BLaER1 treated with 17β-estradiol and CSF1 and Interleukin-3, amounts not matched to agents 10 nM and 100 nM (cell line): ENCODE results near the gene IRF2BPL.

Experiments used
- H3K27ac ChIP-seq, 11 experiments: shearing (Covaris generic); formaldehyde crosslinking; 2 replicates each; pipeline ENCODE4 v1.8.1; 2022
- H3K27me3 ChIP-seq, 11 experiments: shearing (Covaris generic); formaldehyde crosslinking; 2 replicates each; pipeline ENCODE4 v1.8.1; 2022
- H3K36me3 ChIP-seq, 11 experiments: shearing (Covaris generic); formaldehyde crosslinking; 2 replicates each; pipeline ENCODE4 v1.8.1; 2022
- H3K4me1 ChIP-seq, 10 experiments: shearing (Covaris generic); formaldehyde crosslinking; 2 replicates each; pipeline ENCODE4 v1.8.1; 2022
- H3K4me2 ChIP-seq, 11 experiments: shearing (Covaris generic); formaldehyde crosslinking; 2 replicates each; pipeline ENCODE4 v1.8.1; 2022
- H3K4me3 ChIP-seq, 10 experiments: shearing (Covaris generic); formaldehyde crosslinking; 2 replicates each; pipeline ENCODE4 v1.8.1; 2022
- H3K9ac ChIP-seq, 11 experiments: shearing (Covaris generic); formaldehyde crosslinking; 2 replicates each; pipeline ENCODE4 v1.8.1; 2022
- H3K9me3 ChIP-seq, 11 experiments: shearing (Covaris generic); formaldehyde crosslinking; replicated peaks in 1 of 11; 2 replicates each; pipeline ENCODE4 v1.8.1; 2022
- H4K20me1 ChIP-seq, 11 experiments: shearing (Covaris generic); formaldehyde crosslinking; 2 replicates each; pipeline ENCODE4 v1.8.1; 2022
- Cebpa-rat ChIP-seq, 11 experiments: shearing (Covaris generic); IDR thresholded peaks; 2 replicates each; pipeline ENCODE4 v1.8.1; 2022

Gene IRF2BPL

GRCh38 chr14:77028384-77029231, at the start of gene IRF2BPL:
Gene IRF2BPL, minus strand, starts transcription at chr14:77028708. Its CDS starts 916 bp downstream, at chr14:77027792.
- H3K36me3 ChIP-seq: peaks cover 0 to 38% (median 14%) of the 10 kb centered on the region in 11 experiments; a peak in 19 of 22 replicates
- H3K4me1 ChIP-seq: peaks cover 52 to 82% (median 76%) of the 10 kb centered on the region in 10 experiments
- no peak for TF ChIP-seq Cebpa-rat (IDR thresholded peaks at IDR 0.05)
- H3K27ac ChIP-seq: peak within 1 kb of the TSS; percentile 89 to 100 (median 98)
- H3K4me3 ChIP-seq: peak within 1 kb of the TSS; percentile 62 to 95 (median 82)
- H3K27me3 ChIP-seq: no peaks in the 10 kb centered on the region; a peak in 1 of 22 replicates
- no peaks in the 10 kb centered on the region for H3K9me3 ChIP-seq
- peak within 1 kb of the TSS; percentile 85 to 100 (median 96) for H3K4me2 ChIP-seq
- peak within 1 kb of the TSS; percentile 87 to 100 (median 98) for H3K9ac ChIP-seq
- peaks cover 18 to 40% (median 33%) of the 10 kb centered on the region in 11 experiments; a peak in 21 of 22 replicates for H4K20me1 ChIP-seq

- Histone ChIP-seq H3K4me2 (peak overlapping the region; percentile 53 to 85 (median 68)), H3K27me3 (no peaks in the 10 kb centered on the region), H3K4me3 (0 out of 20 replicates have a peak overlapping the region, but pooled peaks of 1 of the 10 experiments have one; percentile 2), H3K27ac (peak overlapping the region; percentile 41 to 79 (median 55); a peak in 17 of 22 replicates), H3K9ac (peak overlapping the region in 5 of 11 experiments; percentile 6 to 80 (median 41); a peak in 6 of 22 replicates), H3K9me3 (peaks cover 0 to 17% (median 12%) of the 10 kb centered on the region in 11 experiments; a peak in 18 of 22 replicates), H3K36me3 (peaks cover 0 to 4% (median 0%) of the 10 kb centered on the region in 11 experiments; a peak in 1 of 22 replicates), H3K4me1 (peaks cover 46 to 66% (median 57%) of the 10 kb centered on the region in 10 experiments), H4K20me1 (no peaks in the 10 kb centered on the region)
- no peak for TF ChIP-seq Cebpa-rat (IDR thresholded peaks at IDR 0.05)
Observed at GRCh38 chr14:77077040-77077439, 48.5 kb upstream of the IRF2BPL start.

GRCh38 chr14:77076113-77076631, 47.7 kb upstream of the IRF2BPL start:
- Histone ChIP-seq H3K36me3 (peaks cover 0 to 4% (median 0%) of the 10 kb centered on the region in 11 experiments; a peak in 1 of 22 replicates), H3K27ac (peak overlapping the region in 10 of 11 experiments; percentile 36 to 79 (median 55); a peak in 16 of 22 replicates), H3K4me2 (peak overlapping the region; percentile 53 to 85 (median 68)), H3K4me3 (no peak overlapping the region; a peak in 1 of 20 replicates), H3K27me3 (no peaks in the 10 kb centered on the region), H3K9me3 (peaks cover 0 to 17% (median 12%) of the 10 kb centered on the region in 11 experiments; a peak in 18 of 22 replicates), H3K9ac (peak overlapping the region in 6 of 11 experiments; percentile 6 to 80 (median 44); a peak in 6 of 22 replicates), H4K20me1 (no peaks in the 10 kb centered on the region), H3K4me1 (peaks cover 38 to 64% (median 52%) of the 10 kb centered on the region in 10 experiments)
- TF ChIP-seq Cebpa-rat (IDR thresholded peaks at IDR 0.05): no peak

- Histone ChIP-seq H3K27ac (peak overlapping the region in 1 of 11 experiments; percentile 75; a peak in 2 of 22 replicates), H3K9me3 (peaks cover 0 to 10% (median 4%) of the 10 kb centered on the region in 11 experiments; a peak in 17 of 22 replicates), H3K36me3 (no peaks in the 10 kb centered on the region), H3K4me3 (no peak overlapping the region), H3K9ac (no peak overlapping the region), H3K27me3 (no peaks in the 10 kb centered on the region), H4K20me1 (no peaks in the 10 kb centered on the region), H3K4me2 (peak overlapping the region in 2 of 11 experiments; percentile 63 to 85; a peak in 3 of 22 replicates), H3K4me1 (peaks cover 34 to 59% (median 44%) of the 10 kb centered on the region in 10 experiments)
- no peak for TF ChIP-seq Cebpa-rat (IDR thresholded peaks at IDR 0.05)
Observed at GRCh38 chr14:77074969-77075368, 46.5 kb upstream of the IRF2BPL start.

- H3K4me2 ChIP-seq: peak overlapping the region in 4 of 11 experiments; percentile 7 to 33 (median 22); a peak in 6 of 22 replicates
- H3K36me3 ChIP-seq: no peaks in the 10 kb centered on the region
- no peak overlapping the region for H3K27ac ChIP-seq
- H3K27me3 ChIP-seq: no peaks in the 10 kb centered on the region
- no peak overlapping the region for H3K4me3 ChIP-seq
- 0 out of 22 replicates have a peak overlapping the region, but pooled peaks of 1 of the 11 experiments have one; percentile 10 for H3K9ac ChIP-seq
- no peaks in the 10 kb centered on the region for H4K20me1 ChIP-seq
- TF ChIP-seq Cebpa-rat (IDR thresholded peaks at IDR 0.05): no peak
- 0 out of 22 replicates have a peak, but pooled peaks cover 0 to 5% (median 0%) of the 10 kb centered on the region in 11 experiments for H3K9me3 ChIP-seq
- peaks cover 19 to 44% (median 33%) of the 10 kb centered on the region in 10 experiments for H3K4me1 ChIP-seq
Observed at GRCh38 chr14:77071938-77072388, 43.5 kb upstream of the IRF2BPL start.

- Histone ChIP-seq H3K27ac (no peak overlapping the region), H3K9ac (no peak overlapping the region), H3K4me1 (peaks cover 26 to 48% (median 40%) of the 10 kb centered on the region in 10 experiments), H3K9me3 (0 out of 22 replicates have a peak, but pooled peaks cover 0 to 5% (median 0%) of the 10 kb centered on the region in 11 experiments), H3K4me2 (no peak overlapping the region), H3K27me3 (no peaks in the 10 kb centered on the region), H3K36me3 (no peaks in the 10 kb centered on the region), H3K4me3 (no peak overlapping the region), H4K20me1 (no peaks in the 10 kb centered on the region)
- no peak for TF ChIP-seq Cebpa-rat (IDR thresholded peaks at IDR 0.05)
Observed at GRCh38 chr14:77069551-77069950, 41.0 kb upstream of the IRF2BPL start.

- Histone ChIP-seq H3K4me2 (peak overlapping the region in 3 of 11 experiments; percentile 11 to 81 (median 41); a peak in 3 of 22 replicates), H3K27me3 (no peaks in the 10 kb centered on the region), H4K20me1 (no peaks in the 10 kb centered on the region), H3K36me3 (no peaks in the 10 kb centered on the region), H3K4me1 (peaks cover 34 to 56% (median 46%) of the 10 kb centered on the region in 10 experiments), H3K4me3 (no peak overlapping the region), H3K9me3 (no peaks in the 10 kb centered on the region), H3K27ac (no peak overlapping the region), H3K9ac (peak overlapping the region in 1 of 11 experiments; percentile 20; a peak in 1 of 22 replicates)
- no peak for TF ChIP-seq Cebpa-rat (IDR thresholded peaks at IDR 0.05)
Observed at GRCh38 chr14:77068517-77069200, 40.2 kb upstream of the IRF2BPL start.
